ENCODE measurements around the gene ARSJ. TPM values are rescaled to one million over a fixed set of nuclear protein-coding genes. Genes with fewer than 3 reads are reported as not detected.

Gene ARSJ
- total and polyA plus RNA-seq, 2 of the 8 experiments (the other 6 are each of a cell fraction or from before 2014, with no cell fraction given) = 1.4 to 6.3 TPM

DNA sequence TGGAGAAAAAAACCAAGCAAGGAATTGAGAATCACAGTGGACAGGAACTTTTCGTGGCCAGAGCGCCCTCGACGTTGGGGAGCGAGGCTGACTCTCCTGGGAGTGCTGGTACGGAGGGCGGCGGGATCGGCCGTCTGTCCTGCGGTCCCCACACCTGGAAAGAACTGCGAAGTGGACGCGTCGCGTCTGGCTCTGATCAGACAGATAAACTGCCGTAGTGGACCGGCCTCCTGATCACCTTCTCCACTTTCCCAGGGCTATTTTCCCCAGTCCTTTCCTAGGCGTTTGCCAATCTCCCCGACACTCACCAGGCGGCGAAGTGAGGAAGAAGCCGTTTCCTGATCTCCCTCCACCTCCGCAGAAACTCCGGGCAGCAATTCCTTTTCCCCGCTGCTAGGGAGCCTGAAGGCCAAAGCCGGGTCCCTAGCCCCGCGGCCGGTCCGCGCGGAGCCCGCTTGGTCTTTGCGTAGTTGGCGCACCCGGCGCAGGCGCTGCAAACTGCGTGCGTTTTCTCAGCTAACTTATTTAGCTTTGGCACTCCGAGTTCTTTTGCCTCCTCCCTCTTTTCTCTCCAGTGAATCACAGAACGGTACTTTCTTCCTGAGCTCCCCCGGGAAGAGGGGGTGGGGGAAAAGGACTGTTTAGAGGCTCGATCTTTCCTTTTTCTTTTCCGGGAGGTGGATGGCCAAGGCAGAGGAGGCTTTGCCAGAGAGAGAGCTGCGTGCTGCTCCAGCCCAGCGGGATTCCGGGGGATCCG lies at the start of gene ARSJ (continued):
- TF ChIP-seq SAP30 (IDR thresholded peaks at IDR 0.05; ENCODE audit: insufficient read depth, insufficient replicate concordance, low read length) (no peak), KDM5A (IDR thresholded peaks at IDR 0.05; ENCODE audit: low read length) (no peak), JUND (IDR thresholded peaks at IDR 0.05; ENCODE audit: low read length) (no peak), RXRA (IDR thresholded peaks at IDR 0.05; ENCODE audit: insufficient read depth, low read depth, low read length) (no peak), TEAD4 (IDR thresholded peaks at IDR 0.05; ENCODE audit: low read depth, low read length) (peak; percentile 7; the same call in 1 of the 2 replicates), CHD2 (IDR thresholded peaks at IDR 0.05; ENCODE audit: low read length) (no peak), RBBP5 (IDR thresholded peaks at IDR 0.05; ENCODE audit: borderline replicate concordance, low read depth, low read length) (peak; percentile 91), TAF7 (optimal IDR thresholded peaks at IDR 0.05; ENCODE audit: borderline replicate concordance, low read depth, low read length) (peak; percentile 30), CBX5 (IDR thresholded peaks at IDR 0.05; ENCODE audit: low read depth, low read length) (no peak), HDAC2 (IDR thresholded peaks at IDR 0.05; ENCODE audit: borderline replicate concordance in 1 of 2, low read depth in 2 of 2, low read length in 2 of 2) (0 out of 4 replicates have a peak, but pooled peaks of 1 of the 2 experiments have one; percentile 13), HDAC6 (IDR thresholded peaks at IDR 0.05; ENCODE audit: low read depth, low read length) (no peak), MAFK (IDR thresholded peaks at IDR 0.05; ENCODE audit: low read depth, low read length) (no peak), TCF12 (IDR thresholded peaks at IDR 0.05; ENCODE audit: low read depth, low read length) (no peak), POU5F1 (IDR thresholded peaks at IDR 0.05; ENCODE audit: low read depth, low read length) (no peak), SIX5 (IDR thresholded peaks at IDR 0.05; ENCODE audit: low read depth, low read length) (no peak), CHD1 (IDR thresholded peaks at IDR 0.05; ENCODE audit: low read depth, low read length) (0 out of 2 replicates have a peak, but pooled peaks have one; percentile 41), PHF8 (conservative IDR thresholded peaks at IDR 0.05; ENCODE audit: low read depth, low read length) (peak; percentile 37; the same call in 1 of the 2 replicates)
- TF ChIP-seq, protein P1, sequence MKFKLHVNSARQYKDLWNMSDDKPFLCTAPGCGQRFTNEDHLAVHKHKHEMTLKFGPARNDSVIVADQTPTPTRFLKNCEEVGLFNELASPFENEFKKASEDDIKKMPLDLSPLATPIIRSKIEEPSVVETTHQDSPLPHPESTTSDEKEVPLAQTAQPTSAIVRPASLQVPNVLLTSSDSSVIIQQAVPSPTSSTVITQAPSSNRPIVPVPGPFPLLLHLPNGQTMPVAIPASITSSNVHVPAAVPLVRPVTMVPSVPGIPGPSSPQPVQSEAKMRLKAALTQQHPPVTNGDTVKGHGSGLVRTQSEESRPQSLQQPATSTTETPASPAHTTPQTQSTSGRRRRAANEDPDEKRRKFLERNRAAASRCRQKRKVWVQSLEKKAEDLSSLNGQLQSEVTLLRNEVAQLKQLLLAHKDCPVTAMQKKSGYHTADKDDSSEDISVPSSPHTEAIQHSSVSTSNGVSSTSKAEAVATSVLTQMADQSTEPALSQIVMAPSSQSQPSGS (IDR thresholded peaks at IDR 0.05; ENCODE audit: low read length) = no peak
- TF ChIP-seq, protein P2, sequence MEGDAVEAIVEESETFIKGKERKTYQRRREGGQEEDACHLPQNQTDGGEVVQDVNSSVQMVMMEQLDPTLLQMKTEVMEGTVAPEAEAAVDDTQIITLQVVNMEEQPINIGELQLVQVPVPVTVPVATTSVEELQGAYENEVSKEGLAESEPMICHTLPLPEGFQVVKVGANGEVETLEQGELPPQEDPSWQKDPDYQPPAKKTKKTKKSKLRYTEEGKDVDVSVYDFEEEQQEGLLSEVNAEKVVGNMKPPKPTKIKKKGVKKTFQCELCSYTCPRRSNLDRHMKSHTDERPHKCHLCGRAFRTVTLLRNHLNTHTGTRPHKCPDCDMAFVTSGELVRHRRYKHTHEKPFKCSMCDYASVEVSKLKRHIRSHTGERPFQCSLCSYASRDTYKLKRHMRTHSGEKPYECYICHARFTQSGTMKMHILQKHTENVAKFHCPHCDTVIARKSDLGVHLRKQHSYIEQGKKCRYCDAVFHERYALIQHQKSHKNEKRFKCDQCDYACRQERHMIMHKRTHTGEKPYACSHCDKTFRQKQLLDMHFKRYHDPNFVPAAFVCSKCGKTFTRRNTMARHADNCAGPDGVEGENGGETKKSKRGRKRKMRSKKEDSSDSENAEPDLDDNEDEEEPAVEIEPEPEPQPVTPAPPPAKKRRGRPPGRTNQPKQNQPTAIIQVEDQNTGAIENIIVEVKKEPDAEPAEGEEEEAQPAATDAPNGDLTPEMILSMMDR (IDR thresholded peaks at IDR 0.05; ENCODE audit: control extremely low read depth in 1 of 3, insufficient read depth in 1 of 3, low read depth in 1 of 3, low read length in 3 of 3) = 0 out of 4 replicates have a peak, but pooled peaks of 1 of the 3 experiments have one; percentile 19

All from H1 (cell line).